GM10266 (cell line): Measurements from ENCODE around the gene ACY1.

Experiments used
- DNase-seq: peaks from one replicate; pipeline ENCODE4 v3.0.0; 2012; ENCODE audit errors: extremely low spot score
- CTCF ChIP-seq: IDR thresholded peaks from 2 replicates; pipeline ENCODE4 v1.5.1; 2012; ENCODE audit warnings: mild to moderate bottlenecking, low read depth; ENCODE audit not compliant: control insufficient read depth, insufficient read depth; ENCODE audit errors: missing control alignments

The ACY1 gene

GRCh38 chr3:52014613-52015012 is 31.3 kb downstream of the ACY1 start:
- no peak for TF ChIP-seq CTCF
- DNase-seq, result no peak

- no peak for TF ChIP-seq CTCF
These were observed 32.3 kb downstream of the ACY1 start for GRCh38 chr3:52015438-52016228.

GRCh38 chr3:52017586-52017985 is 34.3 kb downstream of the ACY1 start:
- no peak for DNase-seq
- no peak for TF ChIP-seq CTCF

More at GRCh38 chr3:52015438-52016228, 32.3 kb downstream of the ACY1 start:
- DNase-seq, result no peak

GRCh38 chr3:52018319-52019000 is 35.1 kb downstream of the ACY1 start:
- no peak for DNase-seq
- no peak for TF ChIP-seq CTCF

- no peak for TF ChIP-seq CTCF
- DNase-seq, result no peak
These were observed 36.2 kb downstream of the ACY1 start for GRCh38 chr3:52019352-52020080.

GRCh38 chr3:52020796-52021195 is 37.5 kb downstream of the ACY1 start:
- no peak for TF ChIP-seq CTCF
- no peak for DNase-seq
